GM18507 (cell line): ENCODE measurements around the gene ABITRAM.

Source experiments
- DNase-seq: peaks from one replicate; pipeline ENCODE4 v3.0.0; 2011; ENCODE audit warnings: low read depth; ENCODE audit not compliant: insufficient read length; ENCODE audit errors: extremely low spot score
- FAIRE-seq: peaks from 2 replicates; lab custom pipeline; 2011; peaks lifted over from hg19 to GRCh38; lab: Jason Lieb, UNC

The ABITRAM gene

GRCh38 chr9:108973895-108974294, 39.7 kb downstream of the ABITRAM start:
- no peak for FAIRE-seq
- no peak for DNase-seq

GRCh38 chr9:108978205-108978604, 44.0 kb downstream of the ABITRAM start:
- FAIRE-seq (no peak), DNase-seq (no peak)

- no peak for DNase-seq
- FAIRE-seq, result no peak
Measured at GRCh38 chr9:108980893-108981292, 46.7 kb downstream of the ABITRAM start.

DNA sequence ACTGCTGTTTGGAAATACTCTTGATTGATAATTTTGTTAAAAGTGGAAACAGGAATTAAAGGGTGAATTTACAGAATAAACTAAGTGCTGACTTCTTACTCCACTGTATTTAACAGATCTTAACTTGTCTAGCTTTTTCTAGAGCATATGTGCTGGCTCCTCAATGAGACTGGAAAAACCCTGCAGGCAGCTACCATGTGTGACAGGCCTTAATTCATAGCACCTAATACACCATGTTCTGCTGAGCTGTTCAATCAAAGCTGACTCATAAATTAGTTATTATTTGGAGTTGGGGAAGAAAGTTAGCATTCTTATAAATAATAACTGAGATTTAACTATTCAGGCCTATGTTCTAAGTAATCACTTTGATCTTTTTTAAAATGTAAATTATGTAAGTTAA, 49.7 kb downstream of the ABITRAM start:
- FAIRE-seq, result no peak
- no peak for DNase-seq
